ENCODE data around the gene RPL27A.

DNA sequence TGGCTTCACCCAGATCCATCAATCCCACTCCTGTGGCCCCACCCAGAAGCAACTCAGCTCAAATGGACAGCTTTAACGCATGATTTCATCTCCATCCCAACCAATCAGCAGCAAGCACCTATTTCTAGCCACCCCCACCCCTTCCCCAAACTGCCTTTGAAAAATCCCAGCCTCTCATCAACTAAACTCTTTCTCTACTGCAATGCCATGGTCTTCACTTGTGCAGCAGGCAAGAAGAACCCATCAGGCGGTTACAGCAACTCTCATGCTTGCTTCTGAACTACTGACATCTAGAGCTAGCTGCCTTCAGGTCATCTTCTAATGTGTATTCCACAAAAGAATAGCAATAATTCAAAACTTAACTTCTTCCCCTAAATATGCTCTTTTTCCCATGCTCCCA is 46.5 kb upstream of the RPL27A start:
- TF ChIP-seq, protein P1, sequence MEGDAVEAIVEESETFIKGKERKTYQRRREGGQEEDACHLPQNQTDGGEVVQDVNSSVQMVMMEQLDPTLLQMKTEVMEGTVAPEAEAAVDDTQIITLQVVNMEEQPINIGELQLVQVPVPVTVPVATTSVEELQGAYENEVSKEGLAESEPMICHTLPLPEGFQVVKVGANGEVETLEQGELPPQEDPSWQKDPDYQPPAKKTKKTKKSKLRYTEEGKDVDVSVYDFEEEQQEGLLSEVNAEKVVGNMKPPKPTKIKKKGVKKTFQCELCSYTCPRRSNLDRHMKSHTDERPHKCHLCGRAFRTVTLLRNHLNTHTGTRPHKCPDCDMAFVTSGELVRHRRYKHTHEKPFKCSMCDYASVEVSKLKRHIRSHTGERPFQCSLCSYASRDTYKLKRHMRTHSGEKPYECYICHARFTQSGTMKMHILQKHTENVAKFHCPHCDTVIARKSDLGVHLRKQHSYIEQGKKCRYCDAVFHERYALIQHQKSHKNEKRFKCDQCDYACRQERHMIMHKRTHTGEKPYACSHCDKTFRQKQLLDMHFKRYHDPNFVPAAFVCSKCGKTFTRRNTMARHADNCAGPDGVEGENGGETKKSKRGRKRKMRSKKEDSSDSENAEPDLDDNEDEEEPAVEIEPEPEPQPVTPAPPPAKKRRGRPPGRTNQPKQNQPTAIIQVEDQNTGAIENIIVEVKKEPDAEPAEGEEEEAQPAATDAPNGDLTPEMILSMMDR (IDR thresholded peaks at IDR 0.05), result no peak
- no peak for TF ChIP-seq EZH2 (IDR thresholded peaks at IDR 0.05)

All from neural progenitor cell (in vitro differentiated cells).